Nephron (organoid): ENCODE data around the gene ADARB2.

Experiments used
- H3K27ac Mint-ChIP-seq, 3 experiments: 2 replicates each; pipeline ENCODE4 v1.8.0; 2020; ENCODE audit warnings: mixed read lengths in 3 of 3, mild to moderate bottlenecking in 2 of 3, moderate library complexity in 1 of 3
- H3K27me3 Mint-ChIP-seq: 2 replicates; pipeline ENCODE4 v1.8.0; 2021; ENCODE audit warnings: low read depth, mild to moderate bottlenecking, moderate library complexity, mixed read lengths
- H3K36me3 Mint-ChIP-seq: 2 replicates; pipeline ENCODE4 v1.8.0; 2020; ENCODE audit warnings: low read depth, mixed read lengths
- H3K4me1 Mint-ChIP-seq: 2 replicates; pipeline ENCODE4 v1.8.0; 2020; ENCODE audit warnings: mixed read lengths
- H3K4me3 Mint-ChIP-seq, 3 experiments: 2 replicates each; pipeline ENCODE4 v1.8.0; 2020; ENCODE audit warnings: mild to moderate bottlenecking in 3 of 3, mixed read lengths in 3 of 3, moderate library complexity in 2 of 3
- H3K9me3 Mint-ChIP-seq: 2 replicates; pipeline ENCODE4 v1.8.0; 2020; ENCODE audit warnings: mixed read lengths
- TF ChIP-seq, protein P1 (sequence below), 3 experiments: fragments of 200-600 bp; sonication (generic); IDR thresholded peaks; one replicate each; pipeline ENCODE4 v1.5.0; 2021; ENCODE audit warnings: antibody characterized with exemption in 3 of 3; ENCODE audit not compliant: unreplicated experiment in 3 of 3

Gene ADARB2

DNA sequence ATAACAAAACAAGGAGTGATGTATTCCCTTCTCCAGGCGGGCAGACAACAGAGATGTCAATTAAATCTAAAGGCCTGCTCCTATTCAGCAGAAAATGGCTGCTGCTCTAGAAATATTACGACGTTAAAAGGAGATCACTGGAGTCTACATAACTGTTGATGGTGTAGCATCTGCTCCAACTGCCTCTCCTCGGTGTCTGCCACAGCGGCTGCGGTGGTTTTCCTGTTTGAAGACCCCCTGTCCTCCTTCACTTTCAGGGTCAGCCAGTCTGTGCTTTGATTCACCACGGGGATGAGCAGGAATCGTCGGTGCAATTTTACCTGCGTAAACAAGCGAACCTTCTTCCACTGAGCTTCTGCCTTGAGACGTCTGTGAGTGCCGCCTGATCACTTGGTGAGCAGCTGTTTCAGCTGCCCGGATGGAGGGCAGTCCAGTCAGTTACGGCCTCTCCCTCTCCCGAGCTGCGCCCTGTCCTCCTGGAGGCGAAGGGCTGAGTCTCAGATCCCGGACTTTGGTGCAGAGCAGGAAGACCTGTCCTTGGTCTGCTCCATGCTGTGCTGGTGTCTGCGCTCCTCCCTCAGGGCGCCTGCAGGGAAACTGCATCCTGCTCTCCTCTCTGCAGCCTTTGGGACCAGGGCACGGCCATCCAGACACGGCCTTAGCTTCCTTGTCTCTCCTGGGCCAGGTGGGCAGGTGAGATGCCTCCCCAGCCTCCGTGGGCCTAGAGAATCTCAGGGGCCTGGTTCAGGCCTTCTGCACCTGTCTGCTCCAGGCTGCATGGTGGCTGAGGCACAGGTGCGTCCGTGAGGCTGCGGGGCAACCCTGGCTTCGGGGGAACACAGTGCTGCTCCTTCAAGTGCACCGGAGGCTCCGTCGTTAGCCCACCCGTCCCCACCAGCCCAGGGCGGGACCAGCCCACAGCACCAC is 326.6 kb downstream of the ADARB2 start:
- H3K36me3 Mint-ChIP-seq = no peaks in the 10 kb centered on the region
- H3K27ac Mint-ChIP-seq = no peak overlapping the region
- peaks cover 9% of the 10 kb centered on the region for H3K9me3 Mint-ChIP-seq
- TF ChIP-seq, protein P1, sequence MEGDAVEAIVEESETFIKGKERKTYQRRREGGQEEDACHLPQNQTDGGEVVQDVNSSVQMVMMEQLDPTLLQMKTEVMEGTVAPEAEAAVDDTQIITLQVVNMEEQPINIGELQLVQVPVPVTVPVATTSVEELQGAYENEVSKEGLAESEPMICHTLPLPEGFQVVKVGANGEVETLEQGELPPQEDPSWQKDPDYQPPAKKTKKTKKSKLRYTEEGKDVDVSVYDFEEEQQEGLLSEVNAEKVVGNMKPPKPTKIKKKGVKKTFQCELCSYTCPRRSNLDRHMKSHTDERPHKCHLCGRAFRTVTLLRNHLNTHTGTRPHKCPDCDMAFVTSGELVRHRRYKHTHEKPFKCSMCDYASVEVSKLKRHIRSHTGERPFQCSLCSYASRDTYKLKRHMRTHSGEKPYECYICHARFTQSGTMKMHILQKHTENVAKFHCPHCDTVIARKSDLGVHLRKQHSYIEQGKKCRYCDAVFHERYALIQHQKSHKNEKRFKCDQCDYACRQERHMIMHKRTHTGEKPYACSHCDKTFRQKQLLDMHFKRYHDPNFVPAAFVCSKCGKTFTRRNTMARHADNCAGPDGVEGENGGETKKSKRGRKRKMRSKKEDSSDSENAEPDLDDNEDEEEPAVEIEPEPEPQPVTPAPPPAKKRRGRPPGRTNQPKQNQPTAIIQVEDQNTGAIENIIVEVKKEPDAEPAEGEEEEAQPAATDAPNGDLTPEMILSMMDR (IDR thresholded peaks at IDR 0.05; ENCODE audit: unreplicated experiment in 3 of 3) = no peak
- no peak overlapping the region for H3K4me3 Mint-ChIP-seq
- H3K4me1 Mint-ChIP-seq = no peaks in the 10 kb centered on the region
- peaks cover 6% of the 10 kb centered on the region for H3K27me3 Mint-ChIP-seq

DNA sequence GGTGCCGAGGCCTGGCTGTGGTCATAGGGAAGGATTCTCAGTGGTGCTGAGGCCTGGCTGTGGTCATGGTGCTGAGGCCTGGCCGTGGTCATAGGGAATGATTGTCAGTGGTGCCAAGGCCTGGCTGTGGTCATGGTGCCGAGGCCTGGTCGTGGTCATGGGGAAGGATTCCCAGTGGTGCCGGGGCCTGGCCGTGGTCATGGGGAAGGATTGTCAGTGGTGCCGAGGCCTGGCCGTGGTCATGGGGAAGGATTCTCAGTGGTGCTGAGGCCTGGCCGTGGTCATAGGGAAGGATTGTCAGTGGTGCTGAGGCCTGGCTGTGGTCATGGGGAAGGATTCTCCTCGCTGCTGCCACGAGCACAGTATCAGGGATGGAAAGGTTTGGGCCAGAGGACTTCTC is 327.3 kb downstream of the ADARB2 start:
- no peaks in the 10 kb centered on the region for H3K4me1 Mint-ChIP-seq
- no peak overlapping the region for H3K4me3 Mint-ChIP-seq
- no peaks in the 10 kb centered on the region for H3K36me3 Mint-ChIP-seq
- no peak overlapping the region for H3K27ac Mint-ChIP-seq
- peaks cover 7% of the 10 kb centered on the region for H3K9me3 Mint-ChIP-seq
- peaks cover 5% of the 10 kb centered on the region for H3K27me3 Mint-ChIP-seq
- TF ChIP-seq, protein P1 (IDR thresholded peaks at IDR 0.05; ENCODE audit: unreplicated experiment in 3 of 3) = no peak

DNA sequence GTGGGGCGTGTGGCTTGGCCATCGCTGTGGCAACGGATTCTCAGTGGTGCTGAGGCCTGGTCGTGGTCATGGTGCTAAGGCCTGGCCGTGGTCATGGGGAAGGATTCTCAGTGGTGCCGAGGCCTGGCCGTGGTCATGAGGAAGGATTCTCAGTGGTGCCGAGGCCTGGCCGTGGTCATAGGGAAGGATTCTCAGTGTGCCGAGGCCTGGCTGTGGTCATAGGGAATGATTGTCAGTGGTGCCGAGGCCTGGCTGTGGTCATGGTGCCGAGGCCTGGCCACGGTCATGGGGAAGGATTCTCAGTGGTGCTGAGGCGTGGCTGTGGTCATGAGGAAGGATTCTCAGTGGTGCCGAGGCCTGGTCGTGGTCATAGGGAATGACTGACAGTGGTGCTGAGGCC is 327.9 kb downstream of the ADARB2 start:
- Mint-ChIP-seq H3K4me3 (no peak overlapping the region), H3K9me3 (peaks cover 6% of the 10 kb centered on the region), H3K36me3 (no peaks in the 10 kb centered on the region), H3K27me3 (no peaks in the 10 kb centered on the region), H3K4me1 (no peaks in the 10 kb centered on the region), H3K27ac (no peak overlapping the region)
- TF ChIP-seq, protein P1 (IDR thresholded peaks at IDR 0.05; ENCODE audit: unreplicated experiment in 3 of 3) = no peak

DNA sequence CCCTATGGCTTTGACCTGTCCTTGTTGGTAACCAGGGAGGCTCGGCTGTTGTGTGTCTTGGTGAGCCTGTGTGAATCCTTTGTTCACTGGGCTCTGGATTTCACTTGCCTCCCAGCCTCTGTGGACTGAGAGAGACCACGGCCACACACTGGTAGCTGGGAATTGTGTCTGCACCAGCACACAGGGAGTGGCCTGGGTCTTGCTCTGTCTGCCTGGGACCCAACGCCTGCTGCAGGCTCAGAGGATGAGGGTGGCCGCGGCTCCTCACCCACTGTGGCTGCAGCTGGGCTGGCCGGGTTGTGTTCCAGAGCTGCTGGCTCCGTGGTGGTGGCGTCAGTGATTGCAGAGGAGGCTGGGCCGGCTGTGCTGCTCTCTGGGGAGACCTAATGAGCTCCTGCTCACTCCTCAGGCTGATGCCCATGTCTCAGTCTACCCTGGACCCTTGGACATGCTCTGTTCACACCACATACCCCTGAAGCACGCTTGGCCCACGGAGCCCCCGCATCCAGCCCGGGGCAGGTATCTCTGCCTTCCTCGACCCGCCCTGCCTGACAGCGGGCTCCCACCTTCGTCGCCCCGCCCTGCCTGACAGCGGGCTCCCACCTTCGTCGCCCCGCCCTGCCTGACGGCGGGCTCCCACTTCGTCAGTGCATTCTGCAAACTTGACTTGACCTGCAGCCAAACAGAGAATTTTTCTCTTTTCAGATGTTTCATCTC is 328.5 kb downstream of the ADARB2 start:
- Mint-ChIP-seq H3K9me3 (peaks cover 6% of the 10 kb centered on the region), H3K4me1 (no peaks in the 10 kb centered on the region), H3K27me3 (no peaks in the 10 kb centered on the region), H3K4me3 (no peak overlapping the region), H3K36me3 (no peaks in the 10 kb centered on the region), H3K27ac (no peak overlapping the region)
- TF ChIP-seq, protein P1 (IDR thresholded peaks at IDR 0.05; ENCODE audit: unreplicated experiment in 3 of 3) = no peak

DNA sequence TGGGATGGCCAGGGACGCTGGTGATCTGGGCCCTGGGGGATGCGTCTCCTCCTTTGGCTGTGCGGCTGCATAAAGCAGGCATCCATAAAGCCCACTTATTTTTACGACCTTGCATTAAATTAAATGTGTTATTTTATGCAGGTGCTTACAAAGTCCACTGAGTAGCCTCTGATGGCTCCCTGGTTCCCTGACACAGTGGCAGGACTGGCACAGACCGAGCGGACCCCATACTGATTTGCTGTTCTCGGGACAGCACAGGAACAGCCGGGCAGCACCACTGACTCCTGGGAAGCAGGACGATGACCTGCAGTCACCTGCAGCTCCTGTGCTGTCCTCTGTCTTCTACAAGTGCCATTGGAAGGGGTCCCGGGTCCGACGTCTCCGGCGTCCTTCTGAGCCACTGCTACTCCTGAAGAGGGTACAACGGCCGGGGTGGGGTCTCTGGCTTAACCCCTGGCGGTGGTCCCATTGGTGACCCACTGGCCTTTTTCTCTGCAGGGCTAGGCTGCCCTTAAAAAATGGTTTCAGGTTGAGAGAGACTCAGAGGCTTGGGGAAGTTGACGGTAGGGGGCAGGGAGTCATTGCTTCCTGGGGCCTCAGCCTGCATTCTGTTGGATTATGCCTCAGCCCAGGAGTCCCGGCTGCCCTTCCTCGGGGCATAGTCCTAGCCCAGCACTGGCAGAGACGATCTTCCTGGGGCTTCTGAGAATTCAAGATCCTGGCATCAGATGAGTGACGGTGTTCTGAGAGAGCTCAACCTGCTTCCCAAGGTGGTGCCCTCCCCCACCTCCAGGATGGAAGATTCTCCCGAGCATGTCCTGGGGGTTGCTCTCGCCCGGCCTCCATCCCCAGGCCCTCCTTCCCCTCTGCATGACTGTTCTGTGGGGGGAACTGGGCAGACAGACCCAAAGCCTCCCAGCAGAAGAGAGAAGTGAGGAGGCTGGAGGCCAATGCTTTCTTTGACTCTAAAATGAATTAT is 330.1 kb downstream of the ADARB2 start:
- Mint-ChIP-seq H3K4me3 (no peak overlapping the region), H3K27ac (no peak overlapping the region), H3K36me3 (no peaks in the 10 kb centered on the region), H3K27me3 (peaks cover 4% of the 10 kb centered on the region), H3K9me3 (peaks cover 4% of the 10 kb centered on the region), H3K4me1 (no peaks in the 10 kb centered on the region)
- TF ChIP-seq, protein P1 (IDR thresholded peaks at IDR 0.05; ENCODE audit: unreplicated experiment in 3 of 3) = no peak
